Stimulated activated CD4-positive, alpha-beta T cell treated with anti-CD3 and anti-CD28 coated beads, Interleukin-12 subunit alpha, Interleukin-12 subunit beta, amount 100 ng/mL, for 24 hours (primary cell): ENCODE measurements around the gene WEE1.
"Not testable (repeated sequence)": the region's sequence is repeated elsewhere in the genome, so short reads cannot be mapped to it uniquely, and the experiment has no call there.

Experiments
- DNase-seq, 2 experiments: peaks; one replicate each; pipeline ENCODE4 v3.0.0-alpha.2; 2020; ENCODE audit warnings: low read depth in 2 of 2

Gene WEE1

GRCh38 chr11:9622353-9622752 is 48.9 kb downstream of the WEE1 start:
- DNase-seq = not testable (repeated sequence)

- DNase-seq = not testable (repeated sequence)
Observed at GRCh38 chr11:9623053-9623452, 49.6 kb downstream of the WEE1 start.

GRCh38 chr11:9624448-9624847 is 51.0 kb downstream of the WEE1 start:
- no peak for DNase-seq

GRCh38 chr11:9625162-9625561 is 51.7 kb downstream of the WEE1 start:
- DNase-seq = no peak

- DNase-seq = no peak
Observed at GRCh38 chr11:9625728-9626127, 52.3 kb downstream of the WEE1 start.

GRCh38 chr11:9626496-9627394 is 53.3 kb downstream of the WEE1 start:
- DNase-seq = no peak

- no peak for DNase-seq
Observed at GRCh38 chr11:9629064-9629463, 55.6 kb downstream of the WEE1 start.

GRCh38 chr11:9633679-9634078 is 60.2 kb downstream of the WEE1 start:
- no peak for DNase-seq

GRCh38 chr11:9636691-9637090 is 63.2 kb downstream of the WEE1 start:
- DNase-seq = no peak

GRCh38 chr11:9639099-9639498 is 65.6 kb downstream of the WEE1 start:
- no peak for DNase-seq
